ENCODE results near the gene SETD3.

SETD3 gene

GRCh38 chr14:99416909-99417308 is 63.8 kb downstream of the SETD3 start:
- DNase-seq = no peak

GRCh38 chr14:99415496-99416281 is 65.0 kb downstream of the SETD3 start:
- peak; percentile 82 for DNase-seq

GRCh38 chr14:99413911-99414310 is 66.7 kb downstream of the SETD3 start:
- DNase-seq = no peak

GRCh38 chr14:99413172-99413571 is 67.5 kb downstream of the SETD3 start:
- DNase-seq = no peak

- no peak for DNase-seq
These were observed 68.3 kb downstream of the SETD3 start for GRCh38 chr14:99412117-99413061.

- no peak for DNase-seq
These were observed 70.6 kb downstream of the SETD3 start for GRCh38 chr14:99410019-99410418.

GRCh38 chr14:99408971-99409289 is 71.7 kb downstream of the SETD3 start:
- DNase-seq = no peak

- DNase-seq = no peak
These were observed 72.2 kb downstream of the SETD3 start for GRCh38 chr14:99408286-99408970.

- no peak for DNase-seq
These were observed 73.2 kb downstream of the SETD3 start for GRCh38 chr14:99407416-99407815.

GRCh38 chr14:99402950-99403349 is 77.7 kb downstream of the SETD3 start:
- no peak for DNase-seq

- no peak for DNase-seq
These were observed 78.4 kb downstream of the SETD3 start for GRCh38 chr14:99402285-99402648.

- DNase-seq = no peak
These were observed 78.9 kb downstream of the SETD3 start for GRCh38 chr14:99401621-99402284.

GRCh38 chr14:99401211-99401610 is 79.4 kb downstream of the SETD3 start:
- DNase-seq = no peak

- no peak for DNase-seq
These were observed 83.0 kb downstream of the SETD3 start for GRCh38 chr14:99397698-99398097.

GRCh38 chr14:99395909-99396530 is 84.6 kb downstream of the SETD3 start:
- DNase-seq = peak; percentile 79

GRCh38 chr14:99394602-99395156 is 86.0 kb downstream of the SETD3 start:
- no peak for DNase-seq

GRCh38 chr14:99393059-99393655 is 87.5 kb downstream of the SETD3 start:
- DNase-seq = peak; percentile 33

- DNase-seq = no peak
These were observed 89.0 kb downstream of the SETD3 start for GRCh38 chr14:99391671-99392070.

- peak; percentile 33 for DNase-seq
These were observed 91.4 kb downstream of the SETD3 start for GRCh38 chr14:99389174-99389826.

GRCh38 chr14:99388286-99388685 is 92.4 kb downstream of the SETD3 start:
- no peak for DNase-seq

- no peak for DNase-seq
These were observed 92.8 kb downstream of the SETD3 start for GRCh38 chr14:99387880-99388279.
